Psoas muscle (tissue), 8 donors: Measurements from ENCODE around the gene CACNA1C. TPM values are rescaled to one million over a fixed set of nuclear protein-coding genes. Genes with fewer than 3 reads are reported as not detected.
A peak's percentile ranks its signal among the peaks of the same experiment; 100 is the strongest.
"Not testable (repeated sequence)": the region's sequence is repeated elsewhere in the genome, so short reads cannot be mapped to it uniquely, and the experiment has no call there.

Experiments used
- ATAC-seq, 4 donors: fragments of 200-7000 bp; cut with Tn5 transposase; one replicate each; pipeline ENCODE4 v1.9.1; 2020; ENCODE audit warnings: moderate library complexity in 3 of 4, mild to moderate bottlenecking in 2 of 4
- DNase-seq, 2 donors: peaks; one replicate each; pipeline ENCODE4 v3.0.0-alpha.2; 2020
- H3K27ac ChIP-seq: fragments of 200-600 bp; one replicate; pipeline ENCODE4 v1.8.0; 2022
- H3K27me3 ChIP-seq, 3 donors: fragments of 200-600 bp in 1 of 3; one replicate each; pipeline versions ENCODE4 v1.6.1 to v1.8.0; 2013 to 2022; ENCODE audit warnings: low read length in 2 of 3, mild to moderate bottlenecking in 2 of 3, moderate library complexity in 1 of 3; ENCODE audit not compliant: insufficient read depth in 3 of 3
- H3K36me3 ChIP-seq, 2 donors: fragments of 200-600 bp in 1 of 2; one replicate each; pipeline versions ENCODE4 v1.6.1 to v1.8.0; 2013 to 2022; ENCODE audit warnings: low read depth in 1 of 2, mild to moderate bottlenecking in 1 of 2, moderate library complexity in 1 of 2; ENCODE audit not compliant: insufficient read depth in 1 of 2
- H3K4me1 ChIP-seq: fragments of 200-600 bp; one replicate; pipeline ENCODE4 v1.8.0; 2022
- H3K4me3 ChIP-seq: fragments of 200-600 bp; one replicate; pipeline ENCODE4 v1.8.0; 2022; ENCODE audit warnings: mild to moderate bottlenecking
- H3K9me3 ChIP-seq: fragments of 200-600 bp; one replicate; pipeline ENCODE4 v1.8.0; 2022
- CTCF ChIP-seq: fragments of 200-600 bp; IDR thresholded peaks from one replicate; pipeline ENCODE4 v1.8.0; 2022; ENCODE audit warnings: antibody characterized with exemption
- WGBS, 3 donors: extraction: QIAGEN DNeasy Blood & Tissue Kit; methylation state at CpG; one replicate each; pipeline versions ENCODE4 v1.1.6 to v1.1.7; 2013; 5-methylcytosine and 5-hydroxymethylcytosine counted together
- intact Hi-C, 2 donors: fragments of 100-400 bp; cut with DNase I; formaldehyde crosslinking; loops; one replicate each; pipeline versions ENCODE4 v1.11.0 to v1.14.2; 2022
- polyA plus RNA-seq, 3 donors: library from polyadenylated mRNA; stranded (reverse); fragments of 200-250 nt; gene quantifications; one replicate each; pipeline ENCODE4 v1.2.3, GENCODE V29; 2013
- total RNA-seq, 4 donors: library from RNA; stranded (reverse); fragmentation: NEBNext Ultra II Directional in 2 of 4; extraction: Animal tissue kit (Norgen Biotek cat#: 25700) in 2 of 4; gene quantifications; one replicate each; pipeline versions ENCODE4 v1.2.1 to v1.2.4, GENCODE V29; 2021 to 2023
- donor health status: healthy with polysubstance abuse.
- donor health status: DM: no; HTN: no; CAD: no; lungs with moderate emphysema.
- donor health status: Bipolar disorder and iron deficiency.
- donor health status: healthy.
- donor health status: DM: yes; HTN: yes; CAD: no.
- donor health status: DM: no; HTN: no; CAD: no.
- donor health status: DM: no; HTN: no; CAD: no.
- donor health status: DM: yes; HTN: yes; CAD: no.

The CACNA1C gene
- total and polyA plus RNA-seq, 7 donors, result 0.26 to 2.9 (median 0.95) TPM

GRCh38 chr12:2255311-2255710 is 202.5 kb downstream of the CACNA1C start:
- no peaks in the 10 kb centered on the region for H3K4me1 ChIP-seq
- no peaks in the 10 kb centered on the region for H3K9me3 ChIP-seq
- H3K4me3 ChIP-seq, result no peak overlapping the region
- TF ChIP-seq CTCF, result no peak
- DNase-seq, result no peak
- no peak overlapping the region for H3K27ac ChIP-seq
- intact Hi-C loops, result no loop called here
- no peak for ATAC-seq
- H3K36me3 ChIP-seq, result no peaks in the 10 kb centered on the region
- no peaks in the 10 kb centered on the region for H3K27me3 ChIP-seq
- 83 to 94% (median 87%) methylated on average over 2 of the region's 2 CpGs for WGBS, 3 donors

DNA sequence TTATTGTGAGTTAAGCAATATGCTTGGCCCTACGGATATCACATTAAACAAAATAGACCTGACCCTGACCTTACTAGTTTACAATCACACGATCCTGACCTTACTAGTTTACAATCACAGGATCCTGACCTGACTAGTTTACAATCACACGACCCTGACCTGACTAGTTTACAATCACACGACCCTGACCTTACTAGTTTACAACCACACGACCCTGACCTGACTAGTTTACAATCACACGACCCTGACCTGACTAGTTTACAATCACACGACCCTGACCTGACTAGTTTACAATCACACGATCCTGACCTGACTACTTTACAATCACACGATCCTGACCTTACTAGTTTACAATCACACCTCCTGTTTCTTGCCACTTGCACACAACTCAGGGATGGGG is 202.9 kb downstream of the CACNA1C start:
- not testable (repeated sequence) for H3K27ac ChIP-seq

DNA sequence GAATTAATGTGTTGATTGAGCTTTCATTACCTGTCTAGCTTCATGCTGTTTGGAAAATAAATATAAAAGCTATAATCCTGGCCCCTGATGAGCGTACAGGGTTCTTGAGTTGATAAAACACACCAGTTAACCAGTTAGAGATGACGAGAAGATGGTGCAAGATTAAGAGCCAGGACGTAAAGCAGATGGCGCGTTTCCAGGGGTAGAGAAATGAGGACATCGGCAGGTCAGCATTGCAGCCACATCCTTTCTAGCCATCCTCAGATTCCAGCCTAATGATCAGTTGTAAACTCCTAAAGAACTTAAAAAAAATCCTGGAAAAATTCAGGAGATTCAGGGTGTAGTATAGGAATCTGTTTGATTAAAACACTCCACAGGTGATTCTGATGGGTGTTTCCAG is 203.7 kb downstream of the CACNA1C start:
- intact Hi-C loops, result no loop called here
- no peak for DNase-seq
- Histone ChIP-seq H3K36me3 (no peaks in the 10 kb centered on the region), H3K4me1 (no peaks in the 10 kb centered on the region), H3K27me3 (no peaks in the 10 kb centered on the region), H3K4me3 (no peak overlapping the region), H3K9me3 (no peaks in the 10 kb centered on the region), H3K27ac (no peak overlapping the region)
- WGBS, 3 donors, result 83 to 88% (median 85%) methylated on average over 6 of the region's 6 CpGs
- ATAC-seq, result no peak
- no peak for TF ChIP-seq CTCF

More for the DNA sequence above, 202.9 kb downstream of the CACNA1C start:
- H3K9me3 ChIP-seq, intact Hi-C loops, H3K4me3 ChIP-seq, H3K27me3 ChIP-seq, ATAC-seq, DNase-seq, H3K4me1 ChIP-seq, H3K36me3 ChIP-seq: not testable (repeated sequence)
- WGBS, 3 donors, result 89 to 91% (median 91%) methylated on average over 9 of the region's 9 CpGs

DNA sequence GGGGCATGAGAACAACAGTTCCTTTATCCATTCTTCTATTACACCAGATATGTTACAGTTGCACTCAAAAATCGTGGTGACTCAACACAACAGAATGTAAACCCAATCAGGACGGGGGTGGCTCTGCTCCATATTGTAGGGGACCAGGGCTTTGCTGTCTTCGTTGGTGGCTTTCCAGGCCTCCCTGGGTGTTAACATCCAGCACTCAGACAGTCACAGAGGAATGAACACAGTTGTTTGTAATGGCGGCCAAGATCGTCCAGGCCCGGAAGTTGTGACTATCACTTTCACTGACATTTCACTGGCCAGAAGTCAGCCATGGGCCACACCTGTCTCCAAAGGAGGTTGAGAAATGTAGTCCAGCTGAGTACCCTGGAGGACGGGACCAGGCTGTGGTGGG is 204.1 kb downstream of the CACNA1C start:
- no peak overlapping the region for H3K4me3 ChIP-seq
- no peaks in the 10 kb centered on the region for H3K4me1 ChIP-seq
- intact Hi-C loops, result no loop called here
- no peaks in the 10 kb centered on the region for H3K27me3 ChIP-seq
- DNase-seq (no peak), ATAC-seq (peak in 3 of 4 donors; percentile 59 to 81 (median 69))
- H3K9me3 ChIP-seq, result no peaks in the 10 kb centered on the region
- WGBS, 3 donors, result 37 to 52% (median 40%) methylated on average over 7 of the region's 7 CpGs
- H3K36me3 ChIP-seq, result no peaks in the 10 kb centered on the region
- no peak overlapping the region for H3K27ac ChIP-seq
- no peak for TF ChIP-seq CTCF

GRCh38 chr12:2258025-2258424 is 205.2 kb downstream of the CACNA1C start:
- intact Hi-C loops, result no loop called here
- DNase-seq (no peak), ATAC-seq (no peak)
- H3K36me3 ChIP-seq, result no peaks in the 10 kb centered on the region
- no peaks in the 10 kb centered on the region for H3K27me3 ChIP-seq
- no peak overlapping the region for H3K27ac ChIP-seq
- WGBS, 3 donors, result 56 to 62% (median 59%) methylated on average over 2 of the region's 2 CpGs
- no peaks in the 10 kb centered on the region for H3K4me1 ChIP-seq
- no peak for TF ChIP-seq CTCF
- no peak overlapping the region for H3K4me3 ChIP-seq
- no peaks in the 10 kb centered on the region for H3K9me3 ChIP-seq
